ENCODE measurements around the gene PER3. TPM values are rescaled to one million over a fixed set of nuclear protein-coding genes. Genes with fewer than 3 reads are reported as not detected.
A peak's percentile ranks its signal among the peaks of the same experiment; 100 is the strongest.

Gene PER3
- total RNA-seq, 2 donors from 2014 or later = 12.0 to 20.6 TPM

GRCh38 chr1:7747605-7748004 lies 36.5 kb upstream of the PER3 start:
- no peak overlapping the region for H3K27ac ChIP-seq
- H3K4me3 ChIP-seq = no peak overlapping the region
- intact Hi-C loops (cut with DNase I) = no loop called here
- no peaks in the 10 kb centered on the region for H3K36me3 ChIP-seq
- no peaks in the 10 kb centered on the region for H3K4me1 ChIP-seq (replicated peaks)
- TF ChIP-seq POLR2AphosphoS5 (IDR thresholded peaks at IDR 0.05) (no peak), POLR2A (IDR thresholded peaks at IDR 0.05) (no peak), CTCF (IDR thresholded peaks at IDR 0.05) (no peak)
- no peaks in the 10 kb centered on the region for H3K9me3 ChIP-seq
- no peaks in the 10 kb centered on the region for H3K27me3 ChIP-seq (replicated peaks; ENCODE audit: insufficient read depth)
- no peak for DNase-seq (ENCODE audit: low spot score)
- WGBS = 89% methylated on average over 5 of the region's 5 CpGs

GRCh38 chr1:7749126-7749525 lies 35.0 kb upstream of the PER3 start:
- intact Hi-C loops (cut with DNase I) = no loop called here

GRCh38 chr1:7751174-7751573 lies 32.9 kb upstream of the PER3 start:
- no peak overlapping the region for H3K27ac ChIP-seq
- no peaks in the 10 kb centered on the region for H3K4me1 ChIP-seq (replicated peaks)
- 89% methylated on average over 11 of the region's 11 CpGs for WGBS
- TF ChIP-seq POLR2AphosphoS5 (IDR thresholded peaks at IDR 0.05) = no peak
- no peak for TF ChIP-seq CTCF (IDR thresholded peaks at IDR 0.05)
- TF ChIP-seq POLR2A (IDR thresholded peaks at IDR 0.05) = no peak
- intact Hi-C loops (cut with DNase I) = loop anchor here (5.0 kb wide), 1 partner anchor 151 kb away; no protein-coding TSS in a partner anchor
- DNase-seq (ENCODE audit: low spot score) = no peak
- H3K9me3 ChIP-seq = no peaks in the 10 kb centered on the region
- no peaks in the 10 kb centered on the region for H3K36me3 ChIP-seq
- H3K27me3 ChIP-seq (replicated peaks; ENCODE audit: insufficient read depth) = no peaks in the 10 kb centered on the region
- H3K4me3 ChIP-seq = no peak overlapping the region

More at GRCh38 chr1:7749126-7749525, 35.0 kb upstream of the PER3 start:
- 54% methylated on average over 5 of the region's 5 CpGs for WGBS
- Histone ChIP-seq H3K4me1 (replicated peaks) (no peaks in the 10 kb centered on the region), H3K4me3 (no peak overlapping the region), H3K27ac (no peak overlapping the region), H3K36me3 (no peaks in the 10 kb centered on the region), H3K9me3 (no peaks in the 10 kb centered on the region), H3K27me3 (replicated peaks; ENCODE audit: insufficient read depth) (no peaks in the 10 kb centered on the region)
- DNase-seq (ENCODE audit: low spot score) = no peak
- no peak for TF ChIP-seq CTCF (IDR thresholded peaks at IDR 0.05)
- TF ChIP-seq POLR2AphosphoS5 (IDR thresholded peaks at IDR 0.05) = no peak
- no peak for TF ChIP-seq POLR2A (IDR thresholded peaks at IDR 0.05)

GRCh38 chr1:7752512-7753417 lies 31.3 kb upstream of the PER3 start:
- peak overlapping the region in 1 of 2 donors; percentile 10 for H3K4me3 ChIP-seq
- no peaks in the 10 kb centered on the region for H3K27me3 ChIP-seq (replicated peaks; ENCODE audit: insufficient read depth)
- no peaks in the 10 kb centered on the region for H3K9me3 ChIP-seq
- no peaks in the 10 kb centered on the region for H3K4me1 ChIP-seq (replicated peaks)
- TF ChIP-seq POLR2AphosphoS5 (IDR thresholded peaks at IDR 0.05) (peak; percentile 63), POLR2A (IDR thresholded peaks at IDR 0.05) (no peak), CTCF (IDR thresholded peaks at IDR 0.05) (peak; percentile 63 to 93 (median 82))
- peak overlapping the region in 1 of 2 donors; percentile 11 for H3K27ac ChIP-seq
- peak; percentile 80 for DNase-seq (ENCODE audit: low spot score)
- WGBS = 26% methylated on average over 18 of the region's 18 CpGs
- intact Hi-C loops (cut with DNase I) = loop anchor here (2.0 to 5.0 kb wide), 2 partner anchors 84 to 150 kb away; no protein-coding TSS in a partner anchor
- H3K36me3 ChIP-seq = no peaks in the 10 kb centered on the region
